GM23338 (cell line): ENCODE results near the gene PICK1. TPM values are rescaled to one million over a fixed set of nuclear protein-coding genes. Genes with fewer than 3 reads are reported as not detected.

Experiments
- ATAC-seq: fragments of 200-7000 bp; cut with Tn5 transposase; 3 replicates; pipeline ENCODE4 v1.9.1; 2020
- DNase-seq: peaks from one replicate; pipeline ENCODE4 v3.0.0-alpha.2; 2015; ENCODE audit warnings: low spot score
- H2AFZ ChIP-seq: fragments of 200-600 bp; sonication (generic); 2 replicates; pipeline ENCODE4 v1.8.0; 2016; ENCODE audit warnings: antibody characterized with exemption, mild to moderate bottlenecking, moderate library complexity
- H3F3A ChIP-seq: fragments of 200-600 bp; sonication (generic); replicated peaks from 2 replicates; pipeline ENCODE4 v1.8.0; 2017; ENCODE audit warnings: antibody characterized with exemption, mixed run types, low read depth
- H3K27ac ChIP-seq: fragments of 200-600 bp; sonication (generic); 2 replicates; pipeline ENCODE4 v1.6.1; 2016; ENCODE audit warnings: low read depth
- H3K27me3 ChIP-seq: fragments of 200-600 bp; sonication (generic); 2 replicates; pipeline ENCODE4 v1.8.0; 2016; ENCODE audit warnings: mild to moderate bottlenecking, mixed run types, moderate library complexity; ENCODE audit not compliant: insufficient read depth
- H3K36me3 ChIP-seq: fragments of 200-600 bp; sonication (generic); 2 replicates; pipeline ENCODE4 v1.8.0; 2016; ENCODE audit warnings: mild to moderate bottlenecking; ENCODE audit not compliant: insufficient read depth
- H3K4me1 ChIP-seq: fragments of 200-600 bp; sonication (generic); 2 replicates; pipeline ENCODE4 v1.8.0; 2016; ENCODE audit warnings: mild to moderate bottlenecking, moderate library complexity; ENCODE audit not compliant: insufficient read depth
- H3K4me2 ChIP-seq: fragments of 200-600 bp; sonication (generic); 2 replicates; pipeline ENCODE4 v1.7.1; 2017; ENCODE audit warnings: mixed run types
- H3K4me3 ChIP-seq: fragments of 200-600 bp; sonication (generic); 2 replicates; pipeline ENCODE4 v1.6.1; 2016; ENCODE audit warnings: mixed run types
- H3K79me2 ChIP-seq: fragments of 200-600 bp; sonication (generic); replicated peaks from 2 replicates; pipeline ENCODE4 v1.8.0; 2017; ENCODE audit warnings: mild to moderate bottlenecking; ENCODE audit not compliant: insufficient read depth
- H3K9me2 ChIP-seq: fragments of 200-600 bp; sonication (generic); 2 replicates; pipeline ENCODE4 v1.8.0; 2017; ENCODE audit not compliant: insufficient read depth
- H4K20me1 ChIP-seq: fragments of 200-600 bp; sonication (generic); replicated peaks from 2 replicates; pipeline ENCODE4 v1.8.0; 2017; ENCODE audit warnings: mild to moderate bottlenecking; ENCODE audit not compliant: insufficient read depth
- H3K27ac Mint-ChIP-seq: 2 replicates; pipeline ENCODE4 v1.8.0; 2020; ENCODE audit warnings: inconsistent platforms, mild to moderate bottlenecking, moderate library complexity, mixed read lengths
- H3K27me3 Mint-ChIP-seq: 3 replicates; pipeline ENCODE4 v1.8.0; 2022; ENCODE audit warnings: low read depth, mild to moderate bottlenecking, moderate library complexity, mixed read lengths, inconsistent platforms; ENCODE audit not compliant: insufficient read depth, poor library complexity
- H3K36me3 Mint-ChIP-seq: 3 replicates; pipeline ENCODE4 v1.8.0; 2021; ENCODE audit warnings: low read depth, mild to moderate bottlenecking, inconsistent platforms, moderate library complexity, mixed read lengths
- H3K4me1 Mint-ChIP-seq: 3 replicates; pipeline ENCODE4 v1.8.0; 2020; ENCODE audit warnings: mild to moderate bottlenecking, inconsistent platforms, mixed read lengths
- H3K4me3 Mint-ChIP-seq: 3 replicates; pipeline ENCODE4 v1.8.0; 2021; ENCODE audit warnings: moderate library complexity, mild to moderate bottlenecking, inconsistent platforms, mixed read lengths
- H3K9me3 Mint-ChIP-seq: 3 replicates; pipeline ENCODE4 v1.8.0; 2020; ENCODE audit warnings: moderate library complexity, mild to moderate bottlenecking, inconsistent platforms, mixed read lengths
- POLR2AphosphoS5 ChIP-seq: IDR thresholded peaks from 2 replicates; pipeline ENCODE4 v1.6.1; 2016; ENCODE audit warnings: antibody characterized with exemption, low read depth
- polyA plus RNA-seq: library from polyadenylated mRNA; unstranded; fragments of >200 nt; fragmentation: Nextera tagmentation; extraction: Ambion mirVana; gene quantifications from 2 replicates; pipeline ENCODE4 v1.2.1, GENCODE V29; 2016
- total RNA-seq: library from RNA; depleted of rRNA; stranded (reverse); fragments of >200 nt; shearing (Covaris generic); gene quantifications from 2 replicates; pipeline ENCODE4 v1.2.3, GENCODE V29; 2014
- TF ChIP-seq, protein P1 (sequence below), 2 experiments: fragments of 200-600 bp in 1 of 2; sonication (generic) in 1 of 2; conservative IDR thresholded peaks; 2 replicates each; pipeline versions ENCODE4 v1.5.1 to v1.6.1; 2016 to 2017; ENCODE audit warnings: antibody characterized with exemption in 2 of 2, low read depth in 2 of 2, mild to moderate bottlenecking in 2 of 2, moderate library complexity in 1 of 2
- TF ChIP-seq, protein P2 (sequence below): IDR thresholded peaks from one replicate; pipeline ENCODE4 v1.6.1; 2018; ENCODE audit warnings: antibody characterized with exemption; ENCODE audit not compliant: unreplicated experiment

The PICK1 gene
- total and polyA plus RNA-seq, 2 experiments from 2014 or later: 15.9 to 28.3 TPM

DNA sequence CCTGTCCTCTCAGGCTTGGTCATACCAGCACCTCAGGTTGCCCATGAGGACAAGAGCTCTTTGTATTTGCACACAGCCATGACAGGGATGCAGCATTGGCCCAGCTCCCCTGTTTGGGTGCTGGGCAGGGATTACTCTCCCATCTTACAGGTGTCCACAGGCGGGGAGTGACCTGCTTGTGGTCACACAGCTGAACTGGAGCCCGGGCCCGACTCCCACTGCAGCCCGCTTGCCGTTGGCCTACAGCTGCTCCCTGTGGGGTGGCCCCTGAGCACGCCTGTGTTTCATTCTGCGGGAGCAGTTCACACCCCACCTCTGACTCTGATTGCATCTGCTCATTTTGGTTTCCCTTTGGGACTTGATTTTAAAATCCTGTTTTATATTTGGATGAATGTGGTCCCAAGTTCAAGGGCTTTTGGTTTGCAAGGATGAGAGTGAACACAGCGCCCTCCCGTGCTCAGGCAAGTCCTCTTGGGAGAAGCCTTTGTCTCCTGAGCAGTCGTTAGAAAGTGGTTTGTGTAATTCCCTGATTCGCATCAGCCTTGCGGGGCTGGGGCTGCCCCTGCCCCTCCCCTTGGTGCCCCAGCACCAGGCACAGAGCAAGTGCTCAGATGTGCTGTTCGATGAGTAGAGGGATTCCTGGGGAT lies 9.3 kb downstream of the PICK1 start:
- ATAC-seq (no peak), DNase-seq (no peak)
- no peak overlapping the region for H3K4me3 Mint-ChIP-seq
- H3K4me1 Mint-ChIP-seq: no peaks in the 10 kb centered on the region
- TF ChIP-seq POLR2AphosphoS5: no peak
- TF ChIP-seq, protein P1, sequence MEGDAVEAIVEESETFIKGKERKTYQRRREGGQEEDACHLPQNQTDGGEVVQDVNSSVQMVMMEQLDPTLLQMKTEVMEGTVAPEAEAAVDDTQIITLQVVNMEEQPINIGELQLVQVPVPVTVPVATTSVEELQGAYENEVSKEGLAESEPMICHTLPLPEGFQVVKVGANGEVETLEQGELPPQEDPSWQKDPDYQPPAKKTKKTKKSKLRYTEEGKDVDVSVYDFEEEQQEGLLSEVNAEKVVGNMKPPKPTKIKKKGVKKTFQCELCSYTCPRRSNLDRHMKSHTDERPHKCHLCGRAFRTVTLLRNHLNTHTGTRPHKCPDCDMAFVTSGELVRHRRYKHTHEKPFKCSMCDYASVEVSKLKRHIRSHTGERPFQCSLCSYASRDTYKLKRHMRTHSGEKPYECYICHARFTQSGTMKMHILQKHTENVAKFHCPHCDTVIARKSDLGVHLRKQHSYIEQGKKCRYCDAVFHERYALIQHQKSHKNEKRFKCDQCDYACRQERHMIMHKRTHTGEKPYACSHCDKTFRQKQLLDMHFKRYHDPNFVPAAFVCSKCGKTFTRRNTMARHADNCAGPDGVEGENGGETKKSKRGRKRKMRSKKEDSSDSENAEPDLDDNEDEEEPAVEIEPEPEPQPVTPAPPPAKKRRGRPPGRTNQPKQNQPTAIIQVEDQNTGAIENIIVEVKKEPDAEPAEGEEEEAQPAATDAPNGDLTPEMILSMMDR (conservative IDR thresholded peaks at IDR 0.05; ENCODE audit: low read depth in 2 of 2): peak; percentile 19 to 33; a peak in 2 of 4 replicates
- no peaks in the 10 kb centered on the region for H3F3A ChIP-seq
- peaks cover 2% of the 10 kb centered on the region for H3K27me3 Mint-ChIP-seq
- no peak overlapping the region for H3K4me2 ChIP-seq
- no peaks in the 10 kb centered on the region; the same call in 1 of the 2 replicates for H3K36me3 ChIP-seq
- peaks cover 48% of the 10 kb centered on the region for H3K36me3 Mint-ChIP-seq
- no peaks in the 10 kb centered on the region for H3K27me3 ChIP-seq
- H3K9me3 Mint-ChIP-seq: no peaks in the 10 kb centered on the region
- H3K27ac Mint-ChIP-seq: peak overlapping the region; percentile 70; the same call in 1 of the 2 replicates
- H3K27ac ChIP-seq: no peak overlapping the region
- H3K79me2 ChIP-seq: no peaks in the 10 kb centered on the region
- no peak overlapping the region for H2AFZ ChIP-seq
- no peaks in the 10 kb centered on the region for H3K9me2 ChIP-seq
- no peaks in the 10 kb centered on the region for H3K4me1 ChIP-seq
- peaks cover 11% of the 10 kb centered on the region for H4K20me1 ChIP-seq
- no peak overlapping the region for H3K4me3 ChIP-seq

DNA sequence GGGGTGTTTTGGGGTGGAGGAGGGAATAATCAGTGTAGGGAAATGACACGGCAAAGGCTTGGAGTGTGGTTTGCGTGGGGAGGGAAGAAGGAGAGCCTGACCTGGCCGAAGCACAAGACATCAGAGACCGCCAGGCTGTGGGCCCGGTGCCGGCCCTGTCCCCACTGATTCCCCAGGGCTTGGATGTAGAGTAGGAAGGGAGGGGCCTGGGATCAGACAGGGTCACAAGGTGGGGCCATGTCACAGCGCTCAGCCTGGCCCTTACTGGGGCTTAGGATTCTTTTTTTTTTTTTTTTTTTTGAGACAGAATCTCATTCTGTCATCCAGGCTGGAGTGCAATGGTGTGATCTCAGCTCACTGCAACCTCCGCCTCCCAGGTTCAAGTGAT lies 9.8 kb downstream of the PICK1 start:
- no peak for ATAC-seq

More for the DNA sequence above, 9.8 kb downstream of the PICK1 start:
- no peaks in the 10 kb centered on the region for H3K4me1 ChIP-seq
- H2AFZ ChIP-seq: no peak overlapping the region
- H3K4me1 Mint-ChIP-seq: no peaks in the 10 kb centered on the region
- no peaks in the 10 kb centered on the region for H3K9me2 ChIP-seq
- no peak overlapping the region for H3K4me2 ChIP-seq
- no peaks in the 10 kb centered on the region for H3F3A ChIP-seq
- no peak for DNase-seq
- no peak overlapping the region for H3K4me3 ChIP-seq
- H4K20me1 ChIP-seq: peaks cover 11% of the 10 kb centered on the region
- no peaks in the 10 kb centered on the region for H3K9me3 Mint-ChIP-seq
- H3K27me3 Mint-ChIP-seq: peaks cover 2% of the 10 kb centered on the region
- TF ChIP-seq, protein P2, sequence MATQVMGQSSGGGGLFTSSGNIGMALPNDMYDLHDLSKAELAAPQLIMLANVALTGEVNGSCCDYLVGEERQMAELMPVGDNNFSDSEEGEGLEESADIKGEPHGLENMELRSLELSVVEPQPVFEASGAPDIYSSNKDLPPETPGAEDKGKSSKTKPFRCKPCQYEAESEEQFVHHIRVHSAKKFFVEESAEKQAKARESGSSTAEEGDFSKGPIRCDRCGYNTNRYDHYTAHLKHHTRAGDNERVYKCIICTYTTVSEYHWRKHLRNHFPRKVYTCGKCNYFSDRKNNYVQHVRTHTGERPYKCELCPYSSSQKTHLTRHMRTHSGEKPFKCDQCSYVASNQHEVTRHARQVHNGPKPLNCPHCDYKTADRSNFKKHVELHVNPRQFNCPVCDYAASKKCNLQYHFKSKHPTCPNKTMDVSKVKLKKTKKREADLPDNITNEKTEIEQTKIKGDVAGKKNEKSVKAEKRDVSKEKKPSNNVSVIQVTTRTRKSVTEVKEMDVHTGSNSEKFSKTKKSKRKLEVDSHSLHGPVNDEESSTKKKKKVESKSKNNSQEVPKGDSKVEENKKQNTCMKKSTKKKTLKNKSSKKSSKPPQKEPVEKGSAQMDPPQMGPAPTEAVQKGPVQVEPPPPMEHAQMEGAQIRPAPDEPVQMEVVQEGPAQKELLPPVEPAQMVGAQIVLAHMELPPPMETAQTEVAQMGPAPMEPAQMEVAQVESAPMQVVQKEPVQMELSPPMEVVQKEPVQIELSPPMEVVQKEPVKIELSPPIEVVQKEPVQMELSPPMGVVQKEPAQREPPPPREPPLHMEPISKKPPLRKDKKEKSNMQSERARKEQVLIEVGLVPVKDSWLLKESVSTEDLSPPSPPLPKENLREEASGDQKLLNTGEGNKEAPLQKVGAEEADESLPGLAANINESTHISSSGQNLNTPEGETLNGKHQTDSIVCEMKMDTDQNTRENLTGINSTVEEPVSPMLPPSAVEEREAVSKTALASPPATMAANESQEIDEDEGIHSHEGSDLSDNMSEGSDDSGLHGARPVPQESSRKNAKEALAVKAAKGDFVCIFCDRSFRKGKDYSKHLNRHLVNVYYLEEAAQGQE: no peak
- H3K27ac Mint-ChIP-seq: peak overlapping the region; percentile 70; the same call in 1 of the 2 replicates
- no peaks in the 10 kb centered on the region for H3K27me3 ChIP-seq
- no peaks in the 10 kb centered on the region; the same call in 1 of the 2 replicates for H3K36me3 ChIP-seq
- H3K4me3 Mint-ChIP-seq: no peak overlapping the region
- H3K79me2 ChIP-seq: no peaks in the 10 kb centered on the region
- H3K27ac ChIP-seq: no peak overlapping the region
- peaks cover 44% of the 10 kb centered on the region for H3K36me3 Mint-ChIP-seq
